Activated CD4-positive, alpha-beta T cell treated with anti-CD3 and anti-CD28 coated beads for 36 hours (primary cell): Measurements from ENCODE around the gene PRMT9. TPM values are rescaled to one million over a fixed set of nuclear protein-coding genes. Genes with fewer than 3 reads are reported as not detected.
A peak's percentile ranks its signal among the peaks of the same experiment; 100 is the strongest.

Source experiments
- ATAC-seq: fragments of 200-7000 bp; cut with Tn5 transposase; one replicate; pipeline ENCODE4 v1.10.0; 2021; ENCODE audit warnings: mild to moderate bottlenecking, moderate library complexity
- CTCF ChIA-PET: fragments of 350-600 bp; sonication (Branson Sonifier 250); formaldehyde crosslinking; loops from one replicate; lab custom pipeline; 2021; ENCODE audit warnings: antibody characterized with exemption; lab: Charles Lee
- POLR2A ChIA-PET: fragments of 350-600 bp; sonication (Branson Sonifier 250); formaldehyde crosslinking; loops from one replicate; lab custom pipeline; 2021; ENCODE audit warnings: antibody characterized with exemption, inconsistent platforms; lab: Charles Lee
- DNase-seq: peaks from one replicate; pipeline ENCODE4 v3.0.0-alpha.2; 2020
- H3K27ac Mint-ChIP-seq: one replicate; pipeline ENCODE4 v1.8.0; 2021; ENCODE audit warnings: mixed read lengths
- H3K27me3 Mint-ChIP-seq: one replicate; pipeline ENCODE4 v1.8.0; 2021; ENCODE audit warnings: mixed read lengths
- H3K36me3 Mint-ChIP-seq: one replicate; pipeline ENCODE4 v1.8.0; 2021; ENCODE audit warnings: low read depth, mixed read lengths
- H3K4me1 Mint-ChIP-seq: one replicate; pipeline ENCODE4 v1.8.0; 2021; ENCODE audit warnings: mixed read lengths
- H3K4me3 Mint-ChIP-seq: one replicate; pipeline ENCODE4 v1.8.0; 2021; ENCODE audit warnings: mild to moderate bottlenecking, moderate library complexity, mixed read lengths
- H3K9me3 Mint-ChIP-seq: one replicate; pipeline ENCODE4 v1.8.0; 2021; ENCODE audit warnings: low read depth, mixed read lengths
- intact Hi-C, 2 experiments: fragments of 100-400 bp; cut with DNase I in 1 of 2; cut with micrococcal nuclease in 1 of 2; formaldehyde crosslinking; loops; one replicate each; pipeline versions ENCODE4 v1.14.2 to v1.15.1; 2022 to 2024; cut with DNase I, micrococcal nuclease
- total RNA-seq, 2 experiments: library from RNA; stranded (reverse); gene quantifications; one replicate each; pipeline ENCODE4 v1.2.3, GENCODE V29; 2021

The PRMT9 gene
- total RNA-seq, 2 experiments from 2014 or later = 6.2 to 7.5 TPM

DNA sequence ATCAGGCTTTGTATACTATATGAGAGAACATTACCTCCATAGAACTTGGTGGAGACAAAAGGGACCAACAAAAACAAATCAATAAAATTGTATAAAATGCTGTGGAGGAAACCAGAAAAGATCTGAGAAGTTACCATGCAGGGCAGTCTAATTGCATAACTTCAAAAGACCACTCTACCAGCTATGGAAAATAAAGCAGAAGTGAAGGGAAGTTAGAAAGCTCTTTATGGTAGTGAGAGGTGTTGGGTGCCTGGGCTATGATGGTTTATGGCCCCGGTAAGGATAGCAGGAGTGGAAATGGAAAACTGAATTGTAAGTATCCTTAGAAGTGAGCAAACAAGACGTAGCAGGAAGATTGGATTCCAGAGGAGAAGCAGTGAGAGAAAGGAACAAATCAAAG lies 63.6 kb downstream of the PRMT9 start:
- Mint-ChIP-seq H3K27me3 (no peaks in the 10 kb centered on the region), H3K27ac (no peak overlapping the region), H3K4me3 (peak overlapping the region; percentile 1), H3K9me3 (no peaks in the 10 kb centered on the region), H3K4me1 (peaks cover 32% of the 10 kb centered on the region), H3K36me3 (peaks cover 21% of the 10 kb centered on the region)
- ChIA-PET POLR2A (no interaction called here), CTCF (interaction anchor here (0.7 to 1.8 kb wide), 2 partner anchors 37 to 247 kb away, joined by 3 to 5 read pairs; no protein-coding TSS in a partner anchor)
- DNase-seq = no peak
- intact Hi-C loops = no loop called here
- ATAC-seq = no peak

DNA sequence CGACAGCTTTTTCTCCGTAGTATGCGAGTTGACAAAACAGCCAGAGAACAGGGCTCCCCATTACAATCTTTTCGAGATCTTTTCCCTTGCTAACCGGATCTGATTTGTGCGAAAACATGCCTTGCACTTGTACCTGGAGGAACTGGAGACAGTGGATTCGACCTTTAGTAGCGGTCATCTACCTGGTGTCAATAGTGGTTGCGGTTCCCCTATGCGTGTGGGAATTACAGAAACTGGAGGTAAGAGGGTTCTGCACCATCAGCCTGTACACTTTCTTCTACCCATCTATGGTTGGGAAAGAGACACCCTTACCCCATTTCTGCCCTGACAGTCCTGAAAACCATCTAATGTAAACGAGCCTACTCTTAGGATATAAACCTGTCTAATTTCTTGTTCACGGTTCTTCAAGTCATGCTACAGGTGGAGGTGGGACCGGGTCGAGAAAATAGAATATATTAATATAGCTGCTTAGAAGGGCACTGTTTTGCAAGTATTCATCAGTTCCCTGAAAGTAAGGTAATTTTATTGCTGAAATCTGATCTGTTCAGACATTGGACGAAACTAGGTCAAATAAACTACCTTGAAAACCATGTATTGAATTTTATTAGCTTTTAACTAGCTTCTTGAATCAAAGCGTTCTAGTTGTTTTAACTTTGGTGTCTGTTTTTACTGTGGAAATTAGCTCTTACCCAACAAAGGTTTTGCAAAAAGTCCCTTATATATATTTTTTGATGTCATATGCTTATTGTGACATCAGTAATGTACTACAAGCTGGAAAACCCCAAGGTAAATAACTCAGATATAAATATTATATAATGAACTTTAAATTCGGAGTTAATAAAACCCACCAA lies 65.9 kb downstream of the PRMT9 start:
- DNase-seq = no peak
- POLR2A ChIA-PET = interaction anchor here (0.6 to 2.0 kb wide), 5 partner anchors 9 to 257 kb away, joined by 3 to 21 read pairs (median 6); partner anchors contain the start of genes ARHGAP10 and PRMT9
- no peak for ATAC-seq

DNA sequence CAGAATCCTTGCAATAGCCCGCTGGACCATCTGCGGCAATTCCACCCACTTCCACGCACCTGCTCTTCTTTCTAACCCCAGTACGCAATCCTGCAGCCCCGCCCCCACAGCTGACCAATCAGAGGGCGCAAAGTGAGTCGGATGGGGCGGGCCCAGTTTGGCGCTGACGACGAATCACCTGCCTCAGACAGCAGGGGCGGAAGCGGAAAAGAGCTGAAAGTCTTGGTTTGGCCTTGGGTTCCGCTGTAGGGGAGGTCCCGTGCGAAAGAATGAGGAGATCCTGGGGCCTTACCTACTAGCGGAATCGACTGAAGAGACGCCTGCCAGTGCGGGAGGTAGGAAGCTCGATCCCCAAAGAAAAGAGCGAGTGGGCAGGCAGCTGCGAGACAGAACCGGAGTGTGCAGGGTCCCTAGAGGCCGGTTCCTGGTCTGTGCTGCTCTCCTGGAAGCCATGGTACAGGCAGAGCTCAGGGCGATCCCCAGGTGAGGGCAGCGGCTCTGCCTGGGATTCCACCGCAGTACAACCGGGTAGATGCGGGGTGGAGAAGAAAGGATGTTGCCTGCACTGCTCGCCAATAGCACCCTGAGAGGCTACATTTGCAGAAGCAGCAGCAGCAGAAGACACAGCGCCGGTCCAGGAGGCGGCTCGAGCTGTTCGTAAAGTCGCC lies 66.7 kb downstream of the PRMT9 start, which contains the start of gene TMEM184C:
TSS of gene TMEM184C (plus strand) at position 225 of the 668 bp plus-strand sequence. CDS start 560 bp downstream, outside the sequence.
- H3K4me3 Mint-ChIP-seq = peak within 1 kb of the TSS; percentile 93
- POLR2A ChIA-PET = interaction anchor here (0.6 to 2.0 kb wide), 6 partner anchors 9 to 258 kb away, joined by 3 to 21 read pairs (median 6); partner anchors contain the start of genes ARHGAP10 and PRMT9
- CTCF ChIA-PET = interaction anchor here (0.5 to 4.1 kb wide), 13 partner anchors 9 to 249 kb away, joined by 3 to 50 read pairs (median 4); partner anchors contain the start of gene PRMT9
- no peaks in the 10 kb centered on the region for H3K9me3 Mint-ChIP-seq
- peaks cover 3% of the 10 kb centered on the region for H3K27me3 Mint-ChIP-seq
- DNase-seq (peak; percentile 99), ATAC-seq (peak; percentile 98)
- intact Hi-C loops = loop anchor here (1.0 to 5.0 kb wide), 4 partner anchors 67 to 1095 kb away; partner anchors contain the start of genes PRMT9 (in 2 of the 2), ARHGAP10 (in 1 of the 2), NR3C2 (in 1 of the 2) and SLC10A7 (in 1 of the 2)
- H3K27ac Mint-ChIP-seq = peak within 1 kb of the TSS; percentile 94
- peaks cover 26% of the 10 kb centered on the region for H3K4me1 Mint-ChIP-seq
- H3K36me3 Mint-ChIP-seq = peaks cover 14% of the 10 kb centered on the region

More for the DNA sequence above, 65.9 kb downstream of the PRMT9 start:
- H3K4me1 Mint-ChIP-seq = peaks cover 32% of the 10 kb centered on the region
- CTCF ChIA-PET = interaction anchor here (0.5 to 4.1 kb wide), 10 partner anchors 12 to 307 kb away, joined by 3 to 50 read pairs (median 4); partner anchors contain the start of gene PRMT9
- peak overlapping the region; percentile 94 for H3K27ac Mint-ChIP-seq
- H3K9me3 Mint-ChIP-seq = no peaks in the 10 kb centered on the region
- peaks cover 2% of the 10 kb centered on the region for H3K27me3 Mint-ChIP-seq
- peaks cover 19% of the 10 kb centered on the region for H3K36me3 Mint-ChIP-seq
- H3K4me3 Mint-ChIP-seq = peak overlapping the region; percentile 93
- intact Hi-C loops = loop anchor here (1.0 to 5.0 kb wide), 4 partner anchors 66 to 1096 kb away; partner anchors contain the start of genes PRMT9 (in 2 of the 2), ARHGAP10 (in 1 of the 2), NR3C2 (in 1 of the 2) and SLC10A7 (in 1 of the 2)

DNA sequence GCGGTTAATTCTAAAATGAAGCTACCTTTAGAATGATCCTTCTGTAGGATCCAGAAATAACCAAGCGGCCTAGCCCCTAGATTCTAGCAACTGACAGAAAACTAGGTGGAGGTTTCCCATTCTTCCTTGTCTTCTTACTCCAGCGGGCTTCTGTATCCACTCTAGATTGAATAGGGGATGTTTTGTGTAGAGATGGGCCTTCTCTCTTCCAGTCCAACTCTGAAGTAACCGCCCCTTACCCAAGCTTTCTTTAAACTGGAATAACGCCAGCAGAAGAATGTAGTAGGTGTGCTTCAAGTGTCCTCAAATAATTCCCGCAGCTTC lies 67.2 kb downstream of the PRMT9 start:
- Mint-ChIP-seq H3K27ac (peak overlapping the region; percentile 94), H3K9me3 (no peaks in the 10 kb centered on the region), H3K4me3 (peak overlapping the region; percentile 93), H3K36me3 (peaks cover 14% of the 10 kb centered on the region), H3K4me1 (peaks cover 24% of the 10 kb centered on the region), H3K27me3 (peaks cover 3% of the 10 kb centered on the region)
- ChIA-PET CTCF (interaction anchor here (1.0 to 4.1 kb wide), 11 partner anchors 9 to 250 kb away, joined by 3 to 50 read pairs (median 4); partner anchors contain the start of gene PRMT9), POLR2A (interaction anchor here (1.0 to 2.0 kb wide), 4 partner anchors 9 to 115 kb away, joined by 3 to 21 read pairs (median 8); partner anchors contain the start of genes ARHGAP10 and PRMT9)
- peak; percentile 4 for ATAC-seq
- intact Hi-C loops = loop anchor here (1.0 to 5.0 kb wide), 5 partner anchors 67 to 1095 kb away; partner anchors contain the start of genes PRMT9 (in 2 of the 2), ARHGAP10 (in 1 of the 2), NR3C2 (in 1 of the 2) and SLC10A7 (in 1 of the 2)
- DNase-seq = no peak

DNA sequence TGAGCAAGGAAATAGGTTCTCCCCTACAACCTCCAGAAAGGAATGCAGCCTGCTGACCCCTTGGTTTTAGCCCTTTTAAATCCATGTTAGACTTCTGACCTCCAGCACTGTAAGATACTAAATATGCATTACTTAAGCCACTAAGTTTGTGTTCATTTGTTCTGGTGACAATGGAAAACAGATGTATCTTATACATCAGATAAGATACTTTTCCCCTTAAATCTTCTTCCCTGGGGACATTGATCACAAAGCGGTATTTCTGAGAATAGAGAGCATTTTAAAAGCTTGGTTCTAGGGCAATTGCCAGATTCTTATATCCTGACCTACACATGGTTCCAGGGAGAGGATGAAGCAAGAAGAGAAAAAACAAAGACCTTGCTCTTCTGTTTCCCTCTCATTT lies 73.3 kb downstream of the PRMT9 start:
- no peaks in the 10 kb centered on the region for H3K9me3 Mint-ChIP-seq
- no peak overlapping the region for H3K4me3 Mint-ChIP-seq
- CTCF ChIA-PET = interaction anchor here (1.1 kb wide), 1 partner anchor 21 kb away, joined by 4 read pairs; no protein-coding TSS in a partner anchor
- peaks cover 9% of the 10 kb centered on the region for H3K27me3 Mint-ChIP-seq
- no peaks in the 10 kb centered on the region for H3K4me1 Mint-ChIP-seq
- no peak overlapping the region for H3K27ac Mint-ChIP-seq
- intact Hi-C loops = no loop called here
- POLR2A ChIA-PET = no interaction called here
- no peak for DNase-seq
- no peaks in the 10 kb centered on the region for H3K36me3 Mint-ChIP-seq
- ATAC-seq = no peak

DNA sequence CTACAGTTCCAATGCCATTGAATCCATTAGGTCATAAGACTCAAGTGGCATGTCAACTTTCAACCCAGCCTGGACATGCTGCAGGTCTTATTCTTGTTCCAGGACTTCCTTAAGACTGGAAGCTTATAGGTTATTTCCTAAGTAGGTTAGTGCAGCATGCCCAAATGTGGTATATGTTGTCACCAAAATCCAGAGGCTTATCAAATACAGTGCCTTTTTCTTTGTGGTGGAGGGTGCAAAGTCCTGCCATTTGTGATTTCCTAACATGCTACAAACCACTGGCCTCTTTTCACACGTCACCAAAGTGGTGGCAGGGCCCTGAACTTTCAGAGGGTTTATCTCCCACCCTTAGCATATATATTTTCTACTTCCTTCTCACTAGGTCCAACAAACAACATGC lies 76.5 kb downstream of the PRMT9 start:
- Mint-ChIP-seq H3K9me3 (no peaks in the 10 kb centered on the region), H3K36me3 (no peaks in the 10 kb centered on the region), H3K4me1 (no peaks in the 10 kb centered on the region), H3K27ac (no peak overlapping the region), H3K27me3 (peaks cover 6% of the 10 kb centered on the region), H3K4me3 (no peak overlapping the region)
- intact Hi-C loops = no loop called here
- no peak for ATAC-seq
- DNase-seq = no peak
- CTCF ChIA-PET = interaction anchor here (1.0 to 1.6 kb wide), 2 partner anchors 17 to 95 kb away, joined by 3 read pairs; no protein-coding TSS in a partner anchor
- POLR2A ChIA-PET = no interaction called here

DNA sequence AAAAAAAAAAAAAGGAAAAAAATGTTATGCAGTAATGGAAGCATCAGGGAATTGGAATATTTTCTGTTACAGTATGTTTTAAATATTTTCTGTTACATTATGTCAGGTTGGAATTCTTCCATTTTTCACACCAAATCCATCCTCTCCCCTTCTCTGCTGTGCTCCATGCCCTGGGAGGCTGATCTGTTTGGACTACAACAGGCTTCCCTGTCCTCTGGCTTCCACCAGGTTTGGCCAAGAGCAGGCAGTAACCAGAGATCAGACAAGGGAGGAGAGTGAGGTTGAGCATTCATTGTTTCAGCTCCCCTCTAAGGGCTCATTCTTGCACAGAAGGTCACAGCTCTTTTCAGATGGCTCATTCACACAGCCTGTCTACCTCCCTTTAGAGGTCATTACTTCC lies 78.5 kb downstream of the PRMT9 start:
- Mint-ChIP-seq H3K9me3 (no peaks in the 10 kb centered on the region), H3K27me3 (peaks cover 6% of the 10 kb centered on the region), H3K36me3 (no peaks in the 10 kb centered on the region), H3K27ac (no peak overlapping the region), H3K4me1 (no peaks in the 10 kb centered on the region), H3K4me3 (no peak overlapping the region)
- intact Hi-C loops = no loop called here
- POLR2A ChIA-PET = no interaction called here
- CTCF ChIA-PET = interaction anchor here (1.2 kb wide), 1 partner anchor 8 kb away, joined by 4 read pairs; no protein-coding TSS in a partner anchor
- ATAC-seq = no peak
- no peak for DNase-seq

DNA sequence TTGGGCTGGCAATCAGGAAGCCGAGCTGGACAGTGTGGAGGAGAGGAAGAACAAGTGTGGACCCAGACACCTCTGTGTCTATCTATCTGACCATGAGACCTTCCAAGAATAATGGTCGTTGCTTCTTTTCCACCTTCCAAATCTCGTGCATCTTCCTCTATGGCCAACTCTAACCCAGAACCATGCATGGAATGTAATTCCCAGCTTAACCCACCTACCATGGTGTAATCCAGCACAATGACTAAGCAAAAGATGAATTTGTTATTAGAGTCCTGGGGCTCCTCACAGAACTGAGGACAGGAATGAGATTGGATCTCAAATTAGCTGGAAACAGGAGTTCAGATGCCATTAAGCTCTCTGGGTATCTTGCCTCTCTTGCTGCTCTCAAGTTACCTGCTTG lies 84.2 kb downstream of the PRMT9 start:
- Mint-ChIP-seq H3K9me3 (no peaks in the 10 kb centered on the region), H3K4me3 (no peak overlapping the region), H3K4me1 (no peaks in the 10 kb centered on the region), H3K36me3 (no peaks in the 10 kb centered on the region), H3K27ac (no peak overlapping the region), H3K27me3 (no peaks in the 10 kb centered on the region)
- DNase-seq (no peak), ATAC-seq (no peak)
- intact Hi-C loops = loop anchor here in 1 of 2 experiments (5.0 kb wide), 1 partner anchor 268 kb away; no protein-coding TSS in a partner anchor
- ChIA-PET CTCF (interaction anchor here (0.6 to 2.1 kb wide), 3 partner anchors 10 to 1410 kb away, joined by 3 to 9 read pairs (median 4); no protein-coding TSS in a partner anchor), POLR2A (no interaction called here)

DNA sequence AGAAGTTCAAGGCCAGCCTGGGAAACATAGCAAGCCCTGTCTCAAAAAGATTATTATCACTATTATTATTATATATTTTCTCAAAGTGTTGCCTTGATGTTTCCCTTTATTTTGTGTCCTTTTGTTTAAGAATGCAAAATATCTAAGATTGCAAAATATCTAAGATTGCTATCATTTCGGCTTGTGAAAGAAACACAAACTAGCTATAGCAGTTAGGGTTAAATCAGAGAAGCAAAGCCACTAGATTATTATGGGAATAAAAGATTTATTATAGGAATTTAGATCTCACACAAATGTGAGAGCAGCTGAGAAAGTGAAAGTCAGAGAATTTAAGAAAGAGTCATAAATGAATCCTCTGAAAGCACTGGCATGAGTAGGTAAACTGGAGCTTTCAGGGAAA lies 84.8 kb downstream of the PRMT9 start:
- H3K36me3 Mint-ChIP-seq = no peaks in the 10 kb centered on the region
- ATAC-seq = no peak
- ChIA-PET POLR2A (no interaction called here), CTCF (interaction anchor here (2.1 kb wide), 1 partner anchor 10 kb away, joined by 9 read pairs; no protein-coding TSS in a partner anchor)
- intact Hi-C loops = loop anchor here in 1 of 2 experiments (5.0 kb wide), 1 partner anchor 268 kb away; no protein-coding TSS in a partner anchor
- no peak for DNase-seq
- no peaks in the 10 kb centered on the region for H3K4me1 Mint-ChIP-seq
- no peak overlapping the region for H3K27ac Mint-ChIP-seq
- H3K9me3 Mint-ChIP-seq = no peaks in the 10 kb centered on the region
- H3K4me3 Mint-ChIP-seq = no peak overlapping the region
- H3K27me3 Mint-ChIP-seq = no peaks in the 10 kb centered on the region

DNA sequence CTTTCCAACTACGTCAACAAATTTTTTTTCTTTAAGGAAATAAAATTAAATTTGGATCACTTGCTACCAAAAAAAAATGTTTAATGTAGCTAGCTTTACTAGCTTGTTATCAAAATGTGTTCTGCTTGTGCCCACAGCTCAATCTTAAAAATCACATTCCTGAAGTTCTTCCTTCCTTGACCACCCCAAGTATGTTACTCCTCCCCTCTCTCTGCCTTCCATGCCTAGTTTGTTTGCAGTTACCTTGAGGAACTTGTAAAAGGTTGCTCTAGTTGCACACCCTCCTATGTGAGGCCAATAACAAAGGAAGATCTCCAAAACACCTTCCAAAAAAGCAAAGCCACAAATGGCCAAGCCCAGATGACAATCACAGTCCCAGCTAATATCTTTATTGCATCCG lies 86.4 kb downstream of the PRMT9 start:
- no peaks in the 10 kb centered on the region for H3K4me1 Mint-ChIP-seq
- no peaks in the 10 kb centered on the region for H3K36me3 Mint-ChIP-seq
- H3K27ac Mint-ChIP-seq = no peak overlapping the region
- POLR2A ChIA-PET = no interaction called here
- H3K27me3 Mint-ChIP-seq = no peaks in the 10 kb centered on the region
- ATAC-seq (no peak), DNase-seq (no peak)
- CTCF ChIA-PET = interaction anchor here (1.0 to 4.2 kb wide), 3 partner anchors 8 to 269 kb away, joined by 3 to 21 read pairs (median 4); no protein-coding TSS in a partner anchor
- no peaks in the 10 kb centered on the region for H3K9me3 Mint-ChIP-seq
- H3K4me3 Mint-ChIP-seq = no peak overlapping the region
- intact Hi-C loops = loop anchor here in 1 of 2 experiments (5.0 kb wide), 1 partner anchor 270 kb away; no protein-coding TSS in a partner anchor
